ENCODE measurements around the gene MYH6.
"Not testable (repeated sequence)": the region's sequence is repeated elsewhere in the genome, so short reads cannot be mapped to it uniquely, and the experiment has no call there.

Gene MYH6

DNA sequence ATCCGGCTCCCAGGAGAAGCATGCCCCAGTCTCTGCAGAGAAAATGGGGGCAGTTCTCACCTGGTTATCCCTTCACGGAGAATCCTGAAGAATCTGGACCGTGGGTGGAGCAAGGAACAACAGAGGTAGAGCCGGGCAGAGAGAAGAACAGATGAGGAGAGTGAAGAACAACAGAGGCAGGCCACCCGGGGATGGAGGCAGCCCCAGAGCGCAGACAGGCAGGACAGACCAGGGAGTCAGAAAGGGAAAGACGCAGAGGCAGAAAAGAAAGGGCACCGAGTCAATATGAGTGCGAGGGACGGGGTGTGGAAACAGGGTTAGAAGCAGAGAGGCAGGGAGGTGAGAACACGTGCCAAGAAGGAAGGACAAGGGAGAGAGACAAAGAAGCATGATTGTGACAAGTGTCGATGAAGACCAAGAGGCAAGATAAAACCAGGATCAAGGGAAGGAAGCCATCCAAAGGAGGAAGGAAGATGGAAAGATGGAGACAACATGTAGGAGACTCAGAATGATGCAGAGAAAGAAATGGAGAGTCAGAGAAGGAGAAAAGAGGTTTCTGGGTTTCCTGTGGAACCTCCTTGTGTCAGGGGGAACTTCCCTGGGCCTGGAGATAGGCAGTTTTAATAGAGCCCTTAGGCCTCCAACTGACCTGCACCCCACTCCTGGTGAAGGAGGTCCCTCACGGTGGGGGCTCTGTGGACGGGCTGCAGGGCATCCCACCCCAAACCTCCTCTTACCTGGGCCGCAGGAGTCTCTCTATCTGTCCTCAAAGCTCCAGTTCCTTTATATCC is at the start of gene MYH6:
MYH6 (minus strand) TSS at position 758 of the 791 bp plus-strand sequence. CDS start 1,050 bp downstream, outside the sequence.
- no peak within 1 kb of the TSS for H3K27ac ChIP-seq (ENCODE audit: low read depth, low read length)
- H3K4me1 ChIP-seq (ENCODE audit: insufficient read depth, low read length) = no peaks in the 10 kb centered on the region
- no peaks in the 10 kb centered on the region for H3K9me3 ChIP-seq (ENCODE audit: low read length)
- no peaks in the 10 kb centered on the region for H3K27me3 ChIP-seq (ENCODE audit: control insufficient read depth in 1 of 2, insufficient read depth in 2 of 2, low read length in 2 of 2)
- H3K36me3 ChIP-seq (ENCODE audit: insufficient read depth, low read length) = no peaks in the 10 kb centered on the region
- H3K4me3 ChIP-seq (ENCODE audit: low read depth in 1 of 2, low read length in 2 of 2) = no peak within 1 kb of the TSS
- H3K9ac ChIP-seq (ENCODE audit: low read length) = no peak within 1 kb of the TSS

DNA sequence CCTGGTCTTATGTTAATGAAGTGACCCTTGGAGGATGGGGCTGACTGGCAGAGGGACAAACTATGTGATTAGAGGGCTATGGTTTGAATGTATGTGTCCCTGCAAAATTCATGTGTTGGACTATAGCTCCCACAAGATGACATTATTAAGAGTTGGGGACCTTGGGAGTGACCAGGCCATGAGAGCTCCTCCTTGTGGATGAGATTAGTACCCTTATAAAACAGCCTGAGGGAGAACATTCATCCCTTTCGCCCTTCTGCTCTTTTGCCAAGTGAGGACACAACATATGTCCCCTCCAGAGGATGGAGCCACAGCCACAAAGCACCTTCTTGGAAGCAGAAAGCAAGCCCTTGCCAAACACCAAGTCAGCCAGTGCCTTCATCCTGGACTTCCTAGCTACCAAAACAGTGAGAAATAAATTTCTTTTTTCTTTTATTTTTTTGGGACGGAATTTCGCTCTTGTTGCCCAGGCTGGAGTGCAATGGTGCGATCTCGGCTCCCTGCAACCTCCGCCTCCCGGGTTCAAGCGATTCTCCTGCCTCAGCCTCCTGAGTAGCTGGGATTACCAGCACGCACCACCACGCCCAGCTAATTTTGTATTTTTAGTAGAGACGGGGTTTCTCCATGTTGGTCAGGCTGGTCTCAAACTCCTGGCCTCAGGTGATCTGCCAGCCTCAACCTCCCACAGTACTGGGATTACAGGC is 49.0 kb upstream of the MYH6 start:
- H3K4me3 ChIP-seq (ENCODE audit: low read depth in 1 of 2, low read length in 2 of 2); H3K4me1 ChIP-seq (ENCODE audit: insufficient read depth, low read length); H3K27me3 ChIP-seq (ENCODE audit: control insufficient read depth in 1 of 2, insufficient read depth in 2 of 2, low read length in 2 of 2); H3K36me3 ChIP-seq (ENCODE audit: insufficient read depth, low read length); H3K9ac ChIP-seq (ENCODE audit: low read length); H3K9me3 ChIP-seq (ENCODE audit: low read length); H3K27ac ChIP-seq (ENCODE audit: low read depth, low read length): not testable (repeated sequence)

DNA sequence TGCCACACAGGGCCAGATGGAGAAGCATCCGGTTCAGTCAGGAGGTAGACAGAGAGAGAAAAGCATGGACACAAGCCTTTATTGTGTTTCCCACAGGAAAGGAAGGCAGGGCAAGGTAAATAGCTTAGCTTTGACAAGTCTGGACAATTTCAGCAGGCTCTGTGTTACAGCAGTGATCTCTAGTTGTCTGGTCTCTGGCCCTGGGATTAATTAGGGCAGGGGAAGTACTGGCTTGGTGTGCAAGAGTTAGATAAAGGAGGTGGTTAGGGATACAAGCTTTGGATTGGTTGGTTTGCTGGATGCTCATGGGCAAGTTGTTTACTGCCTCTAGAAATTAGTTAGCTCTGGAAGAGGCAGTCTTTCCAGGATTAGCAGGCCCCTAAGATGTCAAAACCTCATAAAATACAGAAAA is 46.4 kb upstream of the MYH6 start:
- H3K4me1 ChIP-seq (ENCODE audit: insufficient read depth, low read length) = no peaks in the 10 kb centered on the region
- H3K9ac ChIP-seq (ENCODE audit: low read length) = no peak overlapping the region
- no peak overlapping the region for H3K27ac ChIP-seq (ENCODE audit: low read depth, low read length)
- no peaks in the 10 kb centered on the region for H3K36me3 ChIP-seq (ENCODE audit: insufficient read depth, low read length)
- no peaks in the 10 kb centered on the region for H3K27me3 ChIP-seq (ENCODE audit: control insufficient read depth in 1 of 2, insufficient read depth in 2 of 2, low read length in 2 of 2)
- H3K9me3 ChIP-seq (ENCODE audit: low read length) = peaks cover 6% of the 10 kb centered on the region
- H3K4me3 ChIP-seq (ENCODE audit: low read depth in 1 of 2, low read length in 2 of 2) = no peak overlapping the region

DNA sequence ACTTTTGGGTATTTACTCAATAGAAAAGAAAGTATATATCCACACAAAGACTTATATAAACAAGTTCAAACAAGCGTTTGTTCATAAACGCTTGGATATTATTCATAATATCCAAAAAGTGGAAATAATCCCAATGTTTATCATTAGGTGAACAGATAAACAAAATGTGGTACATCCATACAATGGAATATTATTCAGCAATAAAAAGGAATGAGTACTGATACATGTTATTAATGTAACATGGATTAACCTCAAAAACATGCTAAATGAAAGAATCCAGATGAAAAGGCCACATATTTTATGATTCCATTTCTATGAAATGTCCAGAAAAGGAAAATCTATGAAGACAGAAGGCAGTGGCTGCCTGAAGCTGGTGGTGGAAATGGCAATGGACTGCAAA is 44.2 kb upstream of the MYH6 start:
- no peak overlapping the region for H3K4me3 ChIP-seq (ENCODE audit: low read depth in 1 of 2, low read length in 2 of 2)
- H3K36me3 ChIP-seq (ENCODE audit: insufficient read depth, low read length) = no peaks in the 10 kb centered on the region
- no peak overlapping the region for H3K27ac ChIP-seq (ENCODE audit: low read depth, low read length)
- peaks cover 6% of the 10 kb centered on the region for H3K9me3 ChIP-seq (ENCODE audit: low read length)
- no peaks in the 10 kb centered on the region for H3K4me1 ChIP-seq (ENCODE audit: insufficient read depth, low read length)
- no peak overlapping the region for H3K9ac ChIP-seq (ENCODE audit: low read length)
- H3K27me3 ChIP-seq (ENCODE audit: control insufficient read depth in 1 of 2, insufficient read depth in 2 of 2, low read length in 2 of 2) = no peaks in the 10 kb centered on the region

DNA sequence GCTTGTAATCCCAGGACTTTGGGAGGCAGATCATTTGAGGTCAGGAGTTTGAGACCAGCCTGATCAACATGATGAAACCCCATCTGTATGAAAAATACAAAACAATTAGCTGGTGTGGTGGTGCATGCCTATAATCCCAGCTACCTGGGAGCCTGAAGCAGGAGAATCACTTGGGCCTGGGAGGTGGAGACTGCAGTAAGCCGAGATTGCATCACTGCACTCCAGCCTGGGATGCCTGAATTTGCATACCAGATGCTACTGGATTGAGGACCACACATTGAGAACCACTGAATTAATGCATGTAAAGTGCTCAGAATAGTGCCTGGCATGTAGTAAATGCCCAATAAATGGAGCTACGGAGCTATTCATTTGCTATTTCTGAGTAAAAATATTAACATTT is 42.3 kb upstream of the MYH6 start:
- Histone ChIP-seq H3K27ac (ENCODE audit: low read depth, low read length) (no peak overlapping the region), H3K27me3 (ENCODE audit: control insufficient read depth in 1 of 2, insufficient read depth in 2 of 2, low read length in 2 of 2) (no peaks in the 10 kb centered on the region), H3K4me3 (ENCODE audit: low read depth in 1 of 2, low read length in 2 of 2) (no peak overlapping the region), H3K9ac (ENCODE audit: low read length) (no peak overlapping the region), H3K9me3 (ENCODE audit: low read length) (peaks cover 6% of the 10 kb centered on the region), H3K4me1 (ENCODE audit: insufficient read depth, low read length) (no peaks in the 10 kb centered on the region), H3K36me3 (ENCODE audit: insufficient read depth, low read length) (no peaks in the 10 kb centered on the region)

DNA sequence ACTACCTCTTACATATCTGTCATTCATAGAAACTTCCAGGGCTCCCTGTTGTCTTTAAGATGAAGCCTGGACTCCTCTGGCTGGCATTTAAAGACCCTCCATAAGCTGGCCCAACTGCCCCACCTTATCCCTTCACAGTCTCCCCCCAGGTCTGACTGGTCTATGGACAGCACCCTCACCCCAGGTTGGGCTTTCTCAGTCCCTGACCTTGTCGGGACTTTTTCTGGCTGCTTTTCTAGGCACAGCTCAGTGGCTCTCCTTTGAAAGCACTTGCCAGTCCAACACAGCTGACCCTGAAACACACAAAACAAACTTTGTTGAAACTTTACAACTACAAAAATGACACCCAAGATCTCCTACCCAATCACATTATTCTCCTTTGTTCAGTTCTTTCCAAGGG is 41.2 kb upstream of the MYH6 start:
- Histone ChIP-seq H3K27ac (ENCODE audit: low read depth, low read length) (no peak overlapping the region), H3K36me3 (ENCODE audit: insufficient read depth, low read length) (no peaks in the 10 kb centered on the region)

DNA sequence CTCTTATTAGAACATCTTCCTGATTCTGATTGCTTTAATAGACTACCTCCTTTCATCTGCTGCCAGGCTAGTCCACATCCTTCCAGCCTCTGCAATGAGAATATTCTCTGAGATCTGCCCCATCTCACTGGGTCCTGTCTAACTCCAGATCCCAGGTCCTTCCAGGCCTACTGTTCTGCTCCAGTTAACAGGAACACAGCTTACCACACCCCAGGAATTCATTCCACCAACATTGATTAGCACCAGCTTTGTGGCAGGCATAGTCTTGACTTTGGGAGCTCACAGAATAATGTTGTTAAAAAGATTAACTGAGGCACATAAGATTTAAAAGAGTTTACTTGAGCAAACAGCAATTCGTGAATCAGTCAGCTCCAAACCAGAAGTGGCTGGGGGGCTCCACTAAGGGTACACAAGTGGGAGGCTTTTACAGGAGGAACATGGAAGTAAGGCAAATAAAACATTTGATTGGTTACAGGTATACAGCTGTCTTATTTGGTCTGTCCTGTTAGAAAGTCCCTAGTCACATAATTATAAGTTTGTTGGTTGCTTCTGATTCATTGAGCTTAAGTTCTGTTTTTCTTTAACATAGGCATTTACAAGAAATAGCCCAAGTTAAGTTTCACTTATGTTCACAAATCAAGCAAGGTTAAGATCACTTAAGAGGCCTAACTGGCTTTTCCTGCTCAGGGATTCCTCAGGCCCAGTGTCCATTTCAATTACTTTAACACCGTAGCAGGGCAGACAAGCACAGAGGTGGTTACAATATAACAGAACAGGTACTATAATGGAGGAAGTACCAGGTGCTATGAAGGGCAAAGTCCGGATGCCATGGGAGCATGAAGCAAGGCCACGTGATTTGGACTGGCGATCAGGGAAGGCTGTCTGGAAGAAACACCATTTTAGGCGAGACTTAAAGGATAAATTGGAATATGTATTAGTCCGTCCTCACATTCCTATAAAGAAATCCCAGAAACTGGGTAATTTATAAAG is 39.6 kb upstream of the MYH6 start:
- Histone ChIP-seq H3K36me3 (ENCODE audit: insufficient read depth, low read length) (no peaks in the 10 kb centered on the region), H3K27me3 (ENCODE audit: control insufficient read depth in 1 of 2, insufficient read depth in 2 of 2, low read length in 2 of 2) (no peaks in the 10 kb centered on the region), H3K9ac (ENCODE audit: low read length) (no peak overlapping the region), H3K27ac (ENCODE audit: low read depth, low read length) (no peak overlapping the region), H3K9me3 (ENCODE audit: low read length) (peaks cover 6% of the 10 kb centered on the region), H3K4me1 (ENCODE audit: insufficient read depth, low read length) (no peaks in the 10 kb centered on the region), H3K4me3 (ENCODE audit: low read depth in 1 of 2, low read length in 2 of 2) (no peak overlapping the region)

More for the DNA sequence above, 41.2 kb upstream of the MYH6 start:
- H3K9me3 ChIP-seq (ENCODE audit: low read length) = peaks cover 6% of the 10 kb centered on the region
- H3K4me1 ChIP-seq (ENCODE audit: insufficient read depth, low read length) = no peaks in the 10 kb centered on the region
- no peak overlapping the region for H3K9ac ChIP-seq (ENCODE audit: low read length)
- H3K27me3 ChIP-seq (ENCODE audit: control insufficient read depth in 1 of 2, insufficient read depth in 2 of 2, low read length in 2 of 2) = no peaks in the 10 kb centered on the region
- no peak overlapping the region for H3K4me3 ChIP-seq (ENCODE audit: low read depth in 1 of 2, low read length in 2 of 2)

DNA sequence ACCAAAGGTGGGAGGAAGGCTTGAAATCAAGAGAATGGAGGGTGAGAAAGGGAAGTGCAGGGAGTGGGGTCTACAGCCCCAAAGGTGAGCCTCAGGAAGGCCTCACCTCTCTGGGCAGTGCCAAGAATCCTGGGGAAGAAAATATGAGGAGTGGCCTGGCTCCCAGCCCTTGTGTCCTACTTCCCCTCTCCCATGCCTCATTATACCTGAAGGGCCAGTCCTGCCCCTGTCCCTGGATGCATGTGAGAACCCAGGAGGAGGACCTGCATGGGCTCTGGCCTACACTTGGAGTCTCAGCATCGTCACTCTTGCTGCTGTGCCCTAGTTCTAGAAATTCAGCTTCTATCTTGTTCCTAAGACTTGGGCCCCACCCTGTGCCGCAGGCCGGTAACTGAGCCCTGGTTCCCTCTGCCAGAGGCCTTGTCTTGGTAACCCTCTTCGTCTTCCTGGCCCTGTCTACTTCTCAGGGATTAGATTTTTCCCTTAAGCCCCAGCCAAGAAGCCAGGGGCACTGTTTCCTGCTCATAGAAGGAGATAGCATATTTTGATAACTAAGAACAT is 38.3 kb upstream of the MYH6 start:
- H3K9ac ChIP-seq (ENCODE audit: low read length) = no peak overlapping the region
- no peaks in the 10 kb centered on the region for H3K4me1 ChIP-seq (ENCODE audit: insufficient read depth, low read length)
- H3K36me3 ChIP-seq (ENCODE audit: insufficient read depth, low read length) = no peaks in the 10 kb centered on the region
- no peak overlapping the region for H3K4me3 ChIP-seq (ENCODE audit: low read depth in 1 of 2, low read length in 2 of 2)
- H3K9me3 ChIP-seq (ENCODE audit: low read length) = no peaks in the 10 kb centered on the region
- H3K27ac ChIP-seq (ENCODE audit: low read depth, low read length) = no peak overlapping the region
- H3K27me3 ChIP-seq (ENCODE audit: control insufficient read depth in 1 of 2, insufficient read depth in 2 of 2, low read length in 2 of 2) = no peaks in the 10 kb centered on the region

DNA sequence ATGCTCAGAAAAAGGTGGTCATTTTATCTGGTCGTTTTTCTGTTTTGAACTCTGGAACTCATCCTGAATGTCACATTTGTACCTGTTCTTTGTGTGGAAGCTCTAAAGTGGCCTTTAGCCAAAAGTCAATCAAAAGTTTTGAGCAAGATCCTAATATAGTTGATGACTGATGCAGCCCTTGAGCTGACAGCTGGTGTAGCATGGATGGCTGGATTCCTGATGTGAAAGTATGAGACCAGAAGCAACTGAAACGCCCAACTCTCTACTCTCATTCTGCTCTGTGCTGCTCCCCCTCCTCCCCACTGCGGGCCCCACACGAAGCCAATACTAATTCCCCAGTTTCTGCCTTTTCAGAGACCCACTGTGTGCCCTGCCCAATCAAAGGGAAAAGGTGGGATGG is 37.7 kb upstream of the MYH6 start:
- no peak overlapping the region for H3K9ac ChIP-seq (ENCODE audit: low read length)
- no peak overlapping the region for H3K27ac ChIP-seq (ENCODE audit: low read depth, low read length)
- no peak overlapping the region for H3K4me3 ChIP-seq (ENCODE audit: low read depth in 1 of 2, low read length in 2 of 2)
- H3K9me3 ChIP-seq (ENCODE audit: low read length) = no peaks in the 10 kb centered on the region
- no peaks in the 10 kb centered on the region for H3K36me3 ChIP-seq (ENCODE audit: insufficient read depth, low read length)
- H3K4me1 ChIP-seq (ENCODE audit: insufficient read depth, low read length) = no peaks in the 10 kb centered on the region
- no peaks in the 10 kb centered on the region for H3K27me3 ChIP-seq (ENCODE audit: control insufficient read depth in 1 of 2, insufficient read depth in 2 of 2, low read length in 2 of 2)

DNA sequence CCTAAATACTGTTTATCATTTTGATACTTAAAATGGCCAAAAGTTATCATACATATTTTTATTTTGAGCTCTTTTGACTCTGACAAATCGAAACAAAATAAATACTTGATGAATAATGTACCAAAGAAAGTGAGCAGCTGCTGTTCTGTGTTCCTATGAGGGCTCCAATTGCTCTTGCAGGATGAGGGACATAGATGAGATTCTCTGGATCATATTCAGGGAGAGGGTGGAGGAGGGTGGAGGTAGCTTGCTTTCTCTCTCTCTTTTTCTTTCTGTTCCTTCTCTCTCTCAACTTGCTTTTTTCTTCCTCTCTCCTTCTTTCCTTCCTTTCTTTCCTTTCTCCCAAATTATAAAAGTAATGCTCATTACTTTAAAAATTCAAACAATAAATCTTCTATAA is 36.2 kb upstream of the MYH6 start:
- Histone ChIP-seq H3K4me1 (ENCODE audit: insufficient read depth, low read length) (no peaks in the 10 kb centered on the region), H3K27me3 (ENCODE audit: control insufficient read depth in 1 of 2, insufficient read depth in 2 of 2, low read length in 2 of 2) (no peaks in the 10 kb centered on the region), H3K36me3 (ENCODE audit: insufficient read depth, low read length) (no peaks in the 10 kb centered on the region), H3K27ac (ENCODE audit: low read depth, low read length) (no peak overlapping the region), H3K9me3 (ENCODE audit: low read length) (no peaks in the 10 kb centered on the region), H3K9ac (ENCODE audit: low read length) (no peak overlapping the region), H3K4me3 (ENCODE audit: low read depth in 1 of 2, low read length in 2 of 2) (no peak overlapping the region)

DNA sequence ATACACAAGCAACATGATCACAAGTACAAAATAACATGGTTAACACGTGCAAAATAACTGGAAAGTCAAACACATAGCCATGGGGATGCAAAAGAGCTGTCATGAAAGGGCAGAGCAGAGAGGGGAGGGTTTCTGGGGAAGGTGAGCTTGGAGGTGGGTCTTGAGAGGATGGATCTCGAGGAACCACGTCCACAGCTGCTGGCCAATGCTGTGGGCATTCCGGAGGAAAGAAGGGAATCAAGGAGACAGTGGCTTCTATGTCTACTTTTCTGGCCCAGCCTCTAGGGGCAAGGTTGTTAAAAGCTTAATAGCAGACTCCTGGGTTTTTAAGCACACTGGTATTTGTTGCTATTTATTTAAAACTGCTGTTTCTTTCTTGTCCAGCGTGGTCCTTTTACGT is 35.8 kb upstream of the MYH6 start:
- Histone ChIP-seq H3K27ac (ENCODE audit: low read depth, low read length) (no peak overlapping the region), H3K9ac (ENCODE audit: low read length) (no peak overlapping the region), H3K36me3 (ENCODE audit: insufficient read depth, low read length) (no peaks in the 10 kb centered on the region), H3K4me1 (ENCODE audit: insufficient read depth, low read length) (no peaks in the 10 kb centered on the region), H3K27me3 (ENCODE audit: control insufficient read depth in 1 of 2, insufficient read depth in 2 of 2, low read length in 2 of 2) (no peaks in the 10 kb centered on the region), H3K9me3 (ENCODE audit: low read length) (no peaks in the 10 kb centered on the region), H3K4me3 (ENCODE audit: low read depth in 1 of 2, low read length in 2 of 2) (no peak overlapping the region)
